ENCODE data around the gene SAMD5.
"Not testable (repeated sequence)": the region's sequence is repeated elsewhere in the genome, so short reads cannot be mapped to it uniquely, and the experiment has no call there.

SAMD5 gene

DNA sequence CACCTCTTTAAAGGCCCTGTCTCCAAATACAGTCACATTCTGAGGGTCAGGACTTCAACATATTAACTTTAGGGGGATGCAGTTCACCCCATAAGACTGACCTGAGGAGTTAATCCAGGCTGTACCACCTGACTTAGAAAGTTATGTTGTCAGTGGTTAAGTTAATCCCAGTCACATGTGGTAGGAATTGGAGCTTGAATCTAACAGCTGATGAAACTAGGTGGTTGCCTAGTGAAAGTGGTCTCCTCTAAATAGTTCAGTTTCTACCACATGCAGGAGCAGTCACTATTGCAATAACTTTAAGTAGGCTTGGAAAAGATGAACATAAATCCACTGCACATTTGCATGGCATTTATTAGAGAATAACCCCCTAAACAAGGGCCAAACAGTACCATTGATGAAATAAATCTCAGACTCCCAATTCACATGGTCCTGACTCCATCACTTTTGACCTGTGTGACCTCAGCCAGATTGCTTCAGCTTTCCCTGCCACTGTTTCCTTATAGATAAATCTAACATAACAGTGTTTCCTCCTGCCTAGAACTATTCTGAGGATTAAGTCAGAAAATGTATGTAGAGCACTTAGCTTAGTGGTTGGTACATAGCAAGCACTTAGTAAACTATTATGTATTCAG lies 20.1 kb downstream of the SAMD5 start:
- DNase-seq: no peak

DNA sequence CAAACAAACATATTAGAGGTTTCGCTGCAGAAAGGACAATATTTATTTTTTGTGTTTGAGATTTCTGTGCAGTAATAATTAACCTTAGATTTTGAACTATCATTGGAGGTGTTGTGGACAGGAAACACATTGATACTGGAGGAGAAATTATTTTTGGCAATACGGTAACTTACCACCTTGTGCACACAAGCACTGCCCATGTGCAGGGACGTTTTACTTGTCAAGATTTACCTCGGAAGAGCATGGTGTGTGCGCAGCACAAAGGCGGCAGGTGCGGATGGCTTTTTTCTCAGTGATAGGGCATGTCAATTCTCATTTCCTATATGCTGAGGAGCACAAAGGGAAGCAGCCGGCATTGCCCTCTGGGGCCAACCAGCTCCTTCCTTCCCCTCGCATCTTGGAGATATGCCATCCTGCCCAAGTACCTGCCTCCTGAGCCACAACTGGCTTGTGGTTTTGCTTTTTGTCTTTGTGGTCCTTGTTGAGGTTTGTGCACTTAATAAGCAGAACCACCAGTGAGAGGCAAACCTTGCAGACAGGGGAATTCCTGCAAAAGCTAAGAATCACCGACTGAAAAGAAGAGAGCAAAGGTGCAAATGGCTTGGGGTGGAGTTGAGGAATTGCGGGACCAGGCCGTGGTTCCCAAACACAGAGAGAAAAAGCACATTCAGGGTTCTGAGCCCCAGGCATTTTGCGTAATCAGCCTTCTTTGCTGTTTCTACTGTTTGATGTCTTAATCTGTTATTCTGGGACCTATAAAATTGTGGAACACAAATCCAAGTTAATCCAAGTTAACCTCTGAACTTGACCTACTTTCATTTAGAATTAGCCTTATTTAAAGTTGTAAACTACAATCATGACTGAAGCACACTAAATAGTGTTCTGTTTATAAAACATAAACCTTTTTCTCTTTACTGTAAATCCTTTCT lies 21.9 kb downstream of the SAMD5 start:
- peak; percentile 38 for DNase-seq

DNA sequence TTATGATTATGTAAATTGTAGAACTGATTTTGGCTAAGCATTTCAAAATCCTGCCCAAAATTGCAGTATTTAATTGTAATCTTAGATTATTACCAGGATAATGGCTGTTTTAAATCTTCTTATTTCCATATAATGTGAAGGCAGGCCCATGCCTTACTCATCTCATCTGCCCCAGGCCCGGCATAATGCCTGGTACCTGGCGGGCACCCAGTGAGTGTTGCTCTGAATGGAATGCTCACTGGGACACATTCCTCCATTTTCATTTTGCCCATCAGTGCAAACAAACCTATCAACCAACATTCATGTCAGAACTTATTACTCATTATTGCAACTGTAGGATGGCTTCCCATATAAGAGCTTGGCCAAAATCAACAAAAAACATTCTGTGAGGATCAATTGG lies 22.8 kb downstream of the SAMD5 start:
- DNase-seq: no peak

DNA sequence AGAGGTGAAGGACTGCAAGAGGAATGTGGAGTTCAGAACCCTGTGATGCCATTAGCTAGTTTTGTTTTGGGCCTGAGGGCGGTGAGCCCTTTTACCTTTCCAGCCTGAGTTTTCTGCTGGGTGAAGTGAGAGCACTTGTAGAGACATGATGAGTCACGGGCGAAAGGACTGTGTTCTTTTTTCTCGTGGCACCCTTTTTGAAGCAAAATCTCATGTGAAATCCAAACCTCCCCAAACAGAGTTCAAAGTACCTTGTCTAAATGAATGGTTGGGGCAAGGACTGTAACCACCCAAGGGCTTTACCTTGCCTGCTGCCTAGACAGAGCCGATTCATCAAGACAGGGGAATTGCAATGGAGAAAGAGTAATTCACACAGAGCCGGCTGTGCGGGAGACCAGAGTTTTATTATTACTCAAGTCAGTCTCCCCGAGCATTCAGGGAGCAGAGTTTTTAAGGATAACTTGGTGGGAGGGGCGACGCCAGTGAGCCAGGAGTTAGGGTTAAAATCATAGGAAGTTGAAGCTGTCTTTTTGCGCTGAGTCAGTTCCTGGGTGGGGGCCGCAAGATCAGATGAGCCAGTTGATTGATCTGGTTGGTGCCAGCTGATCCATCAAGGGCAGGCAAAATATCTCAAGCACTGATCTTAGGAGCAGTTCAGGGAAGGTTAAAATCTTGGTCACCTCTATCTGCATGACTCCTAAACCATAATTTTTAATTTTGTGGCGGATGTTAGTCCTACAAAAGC lies 25.8 kb downstream of the SAMD5 start:
- no peak for DNase-seq

DNA sequence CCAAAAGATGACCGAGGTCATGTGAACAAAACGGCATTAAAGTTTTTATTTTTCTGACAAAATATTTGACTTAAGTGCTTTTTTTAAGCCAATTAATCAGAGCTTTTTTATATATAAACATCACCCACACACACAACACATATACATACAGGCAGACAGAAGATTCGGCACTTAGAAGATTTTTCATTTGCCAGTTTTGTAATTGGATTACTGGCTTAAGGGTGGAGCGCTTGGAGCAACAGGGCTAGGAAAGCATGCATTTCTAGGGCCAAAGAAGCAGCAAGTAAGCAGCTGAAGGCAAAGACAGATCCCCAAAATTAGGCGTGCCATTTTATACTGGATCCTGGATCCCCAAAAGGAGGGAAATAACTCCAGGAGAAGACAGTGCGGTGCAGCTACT lies 30.3 kb downstream of the SAMD5 start:
- no peak for DNase-seq

DNA sequence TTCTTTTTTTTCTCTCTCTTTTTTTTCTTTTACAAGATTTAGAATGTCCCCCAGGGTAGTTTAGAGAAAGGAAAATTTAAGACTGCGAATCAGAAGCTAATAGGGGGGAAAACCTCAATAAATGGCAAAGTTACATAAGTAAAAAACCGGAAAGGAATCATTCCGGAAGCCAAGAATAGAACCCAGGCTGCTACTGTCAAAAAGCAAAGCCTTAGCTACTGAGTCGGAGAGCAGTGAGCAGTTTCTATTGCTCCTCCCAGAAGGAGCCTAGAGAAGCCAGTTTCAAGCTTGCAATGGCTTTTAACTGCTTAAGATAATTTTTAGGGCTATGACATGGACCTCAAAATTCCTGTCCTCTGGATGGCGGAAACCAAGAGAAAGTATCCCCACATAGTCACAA lies 31.6 kb downstream of the SAMD5 start:
- DNase-seq: no peak

DNA sequence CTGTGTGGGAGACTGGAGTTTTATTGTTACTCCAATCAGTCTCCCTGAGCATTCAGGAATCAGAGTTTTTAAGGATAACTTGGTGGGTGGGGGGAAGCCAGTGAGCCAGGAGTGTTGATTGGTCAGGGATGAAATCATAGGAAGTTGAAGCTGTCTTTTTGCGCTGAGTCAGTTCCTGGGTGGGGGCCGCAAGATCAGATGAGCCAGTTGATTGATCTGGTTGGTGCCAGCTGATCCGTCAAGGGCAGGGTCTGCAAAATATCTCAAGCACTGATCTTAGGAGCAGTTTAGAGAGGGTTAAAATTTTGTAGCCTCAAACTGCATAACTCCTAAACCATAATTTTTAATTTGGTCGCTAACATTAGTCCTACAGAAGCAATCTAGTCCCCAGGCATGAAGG lies 33.9 kb downstream of the SAMD5 start:
- not testable (repeated sequence) for DNase-seq

DNA sequence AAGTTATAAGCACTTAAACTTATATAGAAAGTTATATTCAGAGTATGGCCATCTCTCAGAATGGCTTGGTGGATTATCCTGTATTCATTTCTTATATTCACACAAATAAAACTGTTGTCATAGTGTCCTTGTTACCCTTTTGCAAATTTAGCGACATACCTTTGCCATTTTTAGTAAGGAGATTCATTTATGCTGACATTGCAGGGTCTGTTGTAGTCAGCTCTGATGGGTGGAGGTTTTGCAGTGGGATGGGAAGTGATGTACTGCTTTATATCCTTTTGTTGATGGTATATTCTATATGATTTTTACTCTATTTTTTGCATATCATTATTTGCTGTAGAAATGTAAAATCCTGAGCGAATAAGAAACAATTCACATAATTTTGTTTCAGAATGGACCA lies 35.9 kb downstream of the SAMD5 start:
- no peak for DNase-seq

DNA sequence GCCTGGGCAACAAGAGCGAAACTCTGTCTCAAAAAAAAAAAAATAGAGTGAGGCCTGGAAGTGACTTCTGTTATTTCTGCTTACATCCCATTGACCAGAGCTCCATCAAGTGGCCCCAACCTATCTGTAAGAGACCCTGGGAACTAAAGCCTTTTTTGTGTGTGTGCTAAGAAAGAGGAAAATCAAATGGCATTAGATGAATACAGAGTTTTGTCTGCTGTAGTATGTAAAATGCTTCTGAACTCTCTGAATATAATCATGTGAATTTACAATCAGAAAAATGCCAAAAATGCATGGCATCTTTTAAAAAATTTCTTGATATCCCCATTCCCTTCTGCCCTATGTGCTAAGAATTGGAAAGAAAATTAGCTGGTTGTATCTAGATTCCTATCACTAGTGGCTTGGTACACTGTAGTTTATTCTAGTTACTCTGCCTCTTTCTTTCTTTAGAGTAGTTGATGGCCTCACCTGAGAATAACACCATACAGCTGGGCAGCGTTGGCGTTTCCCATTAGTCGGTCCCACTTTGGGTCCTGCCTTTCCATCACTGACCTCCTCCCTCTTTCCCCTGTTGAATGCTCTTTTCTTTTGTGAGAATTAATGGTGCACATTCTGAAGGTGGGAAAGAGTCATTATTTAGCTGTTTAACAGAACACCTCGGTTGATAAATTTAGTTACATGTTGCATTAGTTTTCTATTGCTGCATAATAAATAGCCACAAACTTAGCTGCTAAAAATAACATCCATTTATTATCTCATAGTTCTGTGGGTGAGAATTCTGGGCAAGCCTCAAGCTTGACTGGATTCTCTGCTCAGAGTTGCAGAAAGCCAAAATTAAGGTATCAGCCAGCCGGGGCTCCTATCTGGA lies 38.2 kb downstream of the SAMD5 start:
- no peak for DNase-seq

DNA sequence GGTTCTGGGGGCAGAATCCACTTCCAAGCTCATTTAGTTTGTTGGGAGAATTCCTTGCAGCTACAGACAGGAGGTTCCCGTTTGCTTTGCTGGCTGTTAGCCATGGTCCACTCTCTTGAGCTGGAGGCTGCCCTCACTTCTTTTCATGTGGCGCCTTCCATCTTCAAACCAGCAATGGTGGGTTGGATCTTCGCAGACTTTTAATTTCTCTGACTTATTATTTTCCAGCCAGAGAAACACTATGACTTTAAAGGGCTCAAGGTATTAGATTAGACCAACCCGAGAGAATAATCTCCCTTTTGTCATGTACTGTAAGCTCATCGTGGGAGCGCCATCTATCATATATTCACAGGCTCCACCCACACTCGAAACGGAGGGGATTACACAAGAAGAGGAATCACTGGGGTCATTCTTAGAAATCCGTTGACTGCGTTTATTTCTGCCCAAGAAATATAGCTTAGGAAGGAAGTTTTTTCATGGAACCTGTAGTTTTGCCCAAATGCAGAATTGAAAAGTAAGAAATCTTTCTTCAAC lies 38.9 kb downstream of the SAMD5 start:
- DNase-seq: no peak

DNA sequence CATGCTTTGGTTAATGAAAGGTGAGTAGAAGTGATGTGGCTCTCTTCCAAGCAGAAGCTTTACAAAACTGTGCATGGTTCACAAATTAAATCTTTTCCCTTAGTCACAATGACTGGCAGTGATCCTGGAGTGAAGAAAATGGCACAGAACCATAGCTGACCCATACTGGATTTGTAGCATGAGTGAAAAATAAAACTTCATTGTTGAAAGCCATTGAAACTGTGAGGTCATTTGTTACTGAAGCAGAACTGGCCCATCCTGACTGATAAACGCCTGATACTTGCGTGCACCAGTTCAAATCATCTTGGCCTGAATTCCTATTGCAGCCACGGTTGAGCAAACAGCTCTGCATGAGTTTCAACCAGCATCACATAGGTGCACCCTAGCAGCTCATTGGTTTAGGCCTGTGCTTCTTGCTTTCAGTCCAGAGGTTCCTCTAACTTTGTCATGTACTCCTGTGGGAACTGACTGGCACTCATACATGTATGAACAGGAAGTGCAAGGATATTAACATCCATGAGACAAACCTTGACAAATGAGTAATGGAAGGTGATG lies 40.5 kb downstream of the SAMD5 start:
- DNase-seq: no peak

DNA sequence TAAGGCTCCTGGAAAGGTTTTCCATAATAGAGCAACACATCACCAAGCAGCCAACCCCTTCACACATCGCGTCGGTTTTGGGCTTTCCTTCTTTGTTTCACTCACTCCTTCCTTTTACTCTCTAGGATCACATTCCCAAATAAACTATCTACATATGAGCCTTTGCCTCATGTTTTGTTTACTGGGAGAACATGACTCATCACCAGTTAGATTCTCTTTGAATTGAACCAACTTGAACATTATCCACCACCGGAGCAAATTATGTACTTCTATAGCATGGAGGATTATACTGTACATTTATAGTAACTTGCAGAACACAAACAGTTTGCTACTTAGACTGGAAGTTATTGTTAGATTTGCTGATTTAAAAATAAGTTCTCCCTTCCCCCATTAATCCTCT lies 41.0 kb downstream of the SAMD5 start:
- no peak for DNase-seq

DNA sequence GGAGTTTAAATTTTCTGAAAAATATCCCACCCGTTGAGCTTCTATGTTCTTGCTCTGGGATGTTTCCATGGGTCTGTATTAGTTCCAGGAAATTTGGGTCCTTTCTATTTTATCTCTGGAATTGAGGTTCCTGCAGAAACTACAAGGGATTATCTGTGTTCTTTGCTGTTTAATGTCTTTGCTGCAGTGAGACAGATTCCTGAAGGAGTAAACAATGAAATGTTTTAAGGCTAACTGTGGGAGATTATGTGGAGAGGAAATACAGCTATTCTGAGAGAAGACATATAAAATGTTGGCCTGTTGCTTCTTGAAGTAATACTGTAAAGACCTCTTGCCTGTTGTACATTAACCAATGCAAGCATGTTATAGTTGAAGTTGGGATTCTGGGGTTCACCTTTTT lies 43.5 kb downstream of the SAMD5 start:
- no peak for DNase-seq

DNA sequence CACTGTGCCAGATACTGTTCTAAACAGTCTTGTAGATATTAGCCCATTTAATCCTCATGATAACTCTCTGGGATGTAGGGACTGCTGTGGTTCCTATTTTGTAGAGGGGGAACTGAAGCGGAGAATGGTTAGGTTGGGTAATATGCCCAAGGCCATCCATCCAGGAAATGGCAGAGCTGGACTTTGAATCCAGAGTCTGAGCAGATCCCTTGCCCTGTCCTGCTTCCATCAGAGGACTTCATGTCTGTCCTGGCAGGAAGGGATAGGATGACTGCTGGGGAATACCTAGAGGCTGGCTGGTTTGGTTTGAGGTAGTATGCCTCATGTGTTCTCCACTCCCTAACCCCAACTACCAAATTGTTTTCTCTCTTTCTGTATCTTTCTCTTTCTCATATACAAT lies 44.6 kb downstream of the SAMD5 start:
- no peak for DNase-seq

DNA sequence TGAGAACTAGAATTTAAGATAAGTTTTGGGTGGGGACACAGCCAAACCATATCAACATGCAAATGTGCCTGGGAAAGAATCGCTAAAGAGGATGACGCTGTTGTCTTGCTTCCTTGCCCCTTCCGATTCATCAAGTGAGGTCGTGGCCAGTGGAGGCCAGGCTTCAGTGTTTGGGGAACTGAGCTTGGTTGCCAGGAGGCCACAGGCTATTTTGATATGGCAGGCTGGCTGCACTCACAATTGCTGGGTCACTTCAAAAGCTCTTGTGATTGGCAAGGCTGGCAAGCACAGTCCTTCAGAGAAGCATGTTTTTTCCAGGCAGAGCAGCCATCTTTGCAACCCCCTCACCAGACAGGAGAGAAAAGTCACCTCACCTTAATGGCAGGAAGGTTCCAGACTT lies 45.8 kb downstream of the SAMD5 start:
- DNase-seq: no peak

DNA sequence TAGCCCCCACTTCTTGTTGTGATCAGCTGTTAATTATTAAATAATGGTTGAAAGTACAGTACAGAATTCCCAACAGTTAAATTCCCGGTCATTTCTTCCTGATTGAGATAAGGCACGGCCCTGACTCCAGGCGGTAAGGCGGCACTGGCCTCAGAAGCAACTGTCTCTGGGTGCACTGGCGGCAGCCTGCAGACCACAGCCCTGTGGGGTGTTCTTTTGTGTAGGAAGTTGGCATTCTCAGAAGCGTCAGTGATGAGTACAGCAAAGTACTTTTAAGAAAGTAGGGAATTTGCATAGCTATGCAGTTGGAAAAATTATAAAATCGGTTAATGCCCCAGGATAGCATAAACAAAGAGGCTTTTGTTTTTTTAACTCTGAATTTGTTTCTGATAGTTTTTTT lies 50.5 kb downstream of the SAMD5 start:
- no peak for DNase-seq

DNA sequence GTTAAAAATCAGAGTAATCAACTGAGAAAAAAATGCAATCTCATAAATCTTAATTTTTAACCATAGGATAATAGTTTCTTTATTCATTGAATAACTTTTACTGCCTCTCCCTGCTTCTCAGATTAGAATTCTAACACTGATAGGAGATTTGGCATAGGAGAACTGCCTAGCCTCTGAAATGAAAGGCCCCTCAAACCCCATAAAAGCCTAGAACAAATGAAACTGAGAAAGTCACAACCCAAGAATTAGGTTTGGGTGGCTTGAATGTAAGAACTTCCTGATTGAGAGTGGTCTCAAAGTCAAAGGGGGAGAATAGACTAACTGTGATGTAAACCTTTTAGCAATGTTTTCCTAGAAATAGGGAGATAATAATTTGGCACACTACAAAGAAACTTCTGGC lies 52.2 kb downstream of the SAMD5 start:
- no peak for DNase-seq

DNA sequence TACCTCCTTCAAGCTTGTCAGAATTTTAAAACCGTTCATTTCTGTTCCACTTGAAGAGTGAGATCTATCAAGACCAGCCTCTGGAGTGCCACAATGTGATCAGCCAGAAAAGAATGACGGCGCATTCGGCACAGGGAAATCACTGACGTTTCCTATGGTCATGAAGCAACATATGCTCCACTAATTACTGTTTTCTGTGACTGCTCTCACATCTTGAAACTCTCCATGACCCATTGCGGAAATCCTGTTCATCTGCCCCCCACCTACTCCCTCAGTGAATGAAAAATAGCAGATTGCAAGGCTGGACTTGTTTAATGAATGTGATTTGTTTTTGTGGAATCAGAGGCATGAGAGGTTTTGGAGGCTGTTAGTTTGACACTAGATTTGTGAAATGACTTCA lies 53.2 kb downstream of the SAMD5 start:
- DNase-seq: peak; percentile 69

DNA sequence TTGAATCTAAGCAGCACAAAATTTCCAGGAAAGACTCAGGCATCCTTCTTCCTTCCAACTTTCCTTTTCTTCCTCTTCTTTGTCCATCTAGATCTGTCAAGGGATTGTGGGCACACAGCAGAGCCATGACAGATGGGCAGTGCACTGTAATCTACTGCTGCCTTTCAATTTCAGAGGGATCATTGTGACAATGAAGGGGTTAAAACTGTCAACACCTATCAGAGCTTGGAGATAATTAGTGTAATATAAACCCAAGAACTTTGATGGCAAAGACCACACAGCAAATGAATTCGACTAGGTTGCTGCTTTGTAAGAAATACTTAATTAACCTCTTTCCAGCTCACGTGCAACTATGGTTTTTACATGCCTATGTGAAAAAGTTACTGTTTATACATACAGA lies 55.0 kb downstream of the SAMD5 start:
- no peak for DNase-seq

DNA sequence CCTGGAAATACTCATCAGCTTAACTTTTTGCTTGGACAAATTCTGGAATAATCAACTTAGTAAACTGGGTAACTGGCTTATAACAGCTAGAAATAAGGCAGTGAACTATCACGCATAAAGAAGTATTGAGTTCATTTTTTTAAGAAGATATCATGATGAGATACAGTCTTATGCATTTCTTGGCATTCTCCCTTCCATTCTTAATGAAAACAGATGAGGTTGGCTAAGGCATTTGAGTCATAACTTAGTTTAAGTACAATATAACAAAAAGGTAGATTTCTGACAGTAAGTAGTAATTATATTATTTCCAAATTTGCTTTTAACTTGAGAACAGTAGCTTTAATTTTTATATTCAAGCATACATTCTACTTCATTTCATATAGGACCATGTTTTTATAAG lies 56.1 kb downstream of the SAMD5 start:
- DNase-seq: no peak

DNA sequence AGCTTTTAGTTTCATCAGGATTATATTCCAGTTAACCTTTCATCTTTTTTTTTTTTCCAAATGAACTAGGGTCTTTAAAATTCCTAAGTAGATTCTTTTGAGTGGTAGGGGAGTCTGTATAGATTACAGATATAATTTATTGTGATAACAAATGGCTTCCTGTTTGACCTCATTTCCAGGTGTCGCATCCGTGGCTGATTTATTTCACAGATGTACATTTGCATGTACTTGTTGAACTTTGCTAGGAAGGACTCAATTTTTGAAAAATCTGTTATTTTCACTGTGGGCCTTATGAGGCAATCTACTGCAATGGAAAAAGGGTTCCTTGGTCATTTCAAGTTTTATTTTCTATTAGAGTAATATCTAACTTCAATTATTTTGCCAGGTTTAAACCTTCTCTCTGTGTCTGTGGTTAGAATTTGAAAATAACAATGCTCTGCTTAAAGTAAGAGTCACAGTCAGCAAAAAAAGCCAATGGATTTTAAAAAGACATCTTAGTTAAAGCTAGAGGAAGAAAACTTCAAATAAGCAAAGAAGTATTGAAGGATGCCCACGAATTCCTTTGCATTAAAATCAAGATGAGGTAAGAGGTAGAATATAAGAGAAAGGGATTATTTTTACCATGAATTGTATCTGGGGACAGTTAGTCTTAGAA lies 57.9 kb downstream of the SAMD5 start:
- no peak for DNase-seq

Measured in NCI-H69 (cell line).